Hematopoietic multipotent progenitor cell treated with erythropoietin and hydrocortisone succinate and interleukin-3 and kit ligand, for 15 days (in vitro differentiated cells): ENCODE data around the gene ARAF.

Experiments used
- DNase-seq: peaks from one replicate; pipeline ENCODE4 v3.0.0-alpha.2; 2015; ENCODE audit warnings: low spot score

Gene ARAF

DNA sequence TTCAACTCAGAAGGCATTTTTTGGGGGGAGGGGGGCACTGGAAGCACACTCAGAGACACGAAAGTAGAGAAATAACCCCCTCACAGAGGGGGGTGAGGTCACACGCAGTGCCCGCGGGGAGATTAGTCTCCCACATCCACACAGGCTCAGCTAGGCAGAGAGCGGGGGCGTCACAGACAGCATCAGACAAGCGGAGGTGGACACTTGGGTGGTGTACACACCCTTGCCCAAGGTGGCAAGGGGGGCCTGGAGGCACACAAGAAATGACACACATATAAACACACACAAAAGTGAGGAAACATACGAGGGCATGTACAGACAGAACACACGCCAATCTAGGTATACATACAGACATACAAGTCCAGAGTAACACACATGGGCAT, 59.3 kb downstream of the ARAF start:
- no peak for DNase-seq
